ENCODE measurements around the gene FYN. TPM values are rescaled to one million over a fixed set of nuclear protein-coding genes. Genes with fewer than 3 reads are reported as not detected.

Gene FYN
- total RNA-seq, 1 experiment from 2014 or later = 34.3 TPM

- TF ChIP-seq EZH2 (IDR thresholded peaks at IDR 0.05; ENCODE audit: borderline replicate concordance, low read depth, low read length, poor library complexity, severe bottlenecking) = no peak
- peak; percentile 76 for TF ChIP-seq CTCF (conservative IDR thresholded peaks at IDR 0.05; ENCODE audit: low read depth, low read length)
- intact Hi-C loops (cut with micrococcal nuclease; ENCODE audit: unreplicated experiment) = loop anchor here (1.0 to 5.0 kb wide), 4 partner anchors 287 to 452 kb away; no protein-coding TSS in a partner anchor
- Histone ChIP-seq H3K4me3 (ENCODE audit: low read depth, low read length, poor library complexity, severe bottlenecking) (no peak overlapping the region), H3K9me3 (ENCODE audit: low read depth, low read length, poor library complexity, severe bottlenecking) (no peaks in the 10 kb centered on the region), H3K27me3 (replicated peaks; ENCODE audit: insufficient read depth, low read depth, low read length, poor library complexity) (no peaks in the 10 kb centered on the region), H3K36me3 (ENCODE audit: insufficient read depth, low read length, poor library complexity, severe bottlenecking) (no peaks in the 10 kb centered on the region), H3K4me1 (ENCODE audit: insufficient read depth, low read length, poor library complexity, severe bottlenecking) (no peaks in the 10 kb centered on the region), H3K27ac (ENCODE audit: low read depth, low read length, poor library complexity, severe bottlenecking) (no peak overlapping the region)
- POLR2A ChIA-PET (ENCODE audit: low non-redundant PET) = no interaction called here
- DNase-seq (ENCODE audit: low spot score) = peak; percentile 84
- BruUV-seq (replicated peaks) = no TSS peak
- CTCF ChIA-PET = interaction anchor here (0.7 to 1.7 kb wide), 5 partner anchors 318 to 451 kb away, joined by 3 to 8 read pairs (median 5); no protein-coding TSS in a partner anchor
These were observed 163.4 kb downstream of the FYN start for GRCh38 chr6:111709615-111710398.

GRCh38 chr6:111709201-111709600, 164.1 kb downstream of the FYN start:
- H3K9me3 ChIP-seq (ENCODE audit: low read depth, low read length, poor library complexity, severe bottlenecking) = no peaks in the 10 kb centered on the region
- no peaks in the 10 kb centered on the region for H3K4me1 ChIP-seq (ENCODE audit: insufficient read depth, low read length, poor library complexity, severe bottlenecking)
- no peak overlapping the region for H3K27ac ChIP-seq (ENCODE audit: low read depth, low read length, poor library complexity, severe bottlenecking)
- TF ChIP-seq CTCF (conservative IDR thresholded peaks at IDR 0.05; ENCODE audit: low read depth, low read length) (no peak), EZH2 (IDR thresholded peaks at IDR 0.05; ENCODE audit: borderline replicate concordance, low read depth, low read length, poor library complexity, severe bottlenecking) (no peak)
- intact Hi-C loops (cut with micrococcal nuclease; ENCODE audit: unreplicated experiment) = no loop called here
- POLR2A ChIA-PET (ENCODE audit: low non-redundant PET) = no interaction called here
- H3K36me3 ChIP-seq (ENCODE audit: insufficient read depth, low read length, poor library complexity, severe bottlenecking) = no peaks in the 10 kb centered on the region
- CTCF ChIA-PET = interaction anchor here (1.7 kb wide), 1 partner anchor 320 kb away, joined by 4 read pairs; no protein-coding TSS in a partner anchor
- no TSS peak for BruUV-seq (replicated peaks)
- no peaks in the 10 kb centered on the region for H3K27me3 ChIP-seq (replicated peaks; ENCODE audit: insufficient read depth, low read depth, low read length, poor library complexity)
- no peak overlapping the region for H3K4me3 ChIP-seq (ENCODE audit: low read depth, low read length, poor library complexity, severe bottlenecking)
- no peak for DNase-seq (ENCODE audit: low spot score)

GRCh38 chr6:111707773-111708172, 165.5 kb downstream of the FYN start:
- intact Hi-C loops (cut with micrococcal nuclease; ENCODE audit: unreplicated experiment) = no loop called here

More at GRCh38 chr6:111707773-111708172, 165.5 kb downstream of the FYN start:
- DNase-seq (ENCODE audit: low spot score) = no peak
- Histone ChIP-seq H3K4me3 (ENCODE audit: low read depth, low read length, poor library complexity, severe bottlenecking) (no peak overlapping the region), H3K27me3 (replicated peaks; ENCODE audit: insufficient read depth, low read depth, low read length, poor library complexity) (no peaks in the 10 kb centered on the region), H3K27ac (ENCODE audit: low read depth, low read length, poor library complexity, severe bottlenecking) (no peak overlapping the region), H3K4me1 (ENCODE audit: insufficient read depth, low read length, poor library complexity, severe bottlenecking) (no peaks in the 10 kb centered on the region), H3K9me3 (ENCODE audit: low read depth, low read length, poor library complexity, severe bottlenecking) (no peaks in the 10 kb centered on the region), H3K36me3 (ENCODE audit: insufficient read depth, low read length, poor library complexity, severe bottlenecking) (no peaks in the 10 kb centered on the region)
- CTCF ChIA-PET = no interaction called here
- TF ChIP-seq CTCF (conservative IDR thresholded peaks at IDR 0.05; ENCODE audit: low read depth, low read length) (no peak), EZH2 (IDR thresholded peaks at IDR 0.05; ENCODE audit: borderline replicate concordance, low read depth, low read length, poor library complexity, severe bottlenecking) (no peak)
- POLR2A ChIA-PET (ENCODE audit: low non-redundant PET) = no interaction called here
- BruUV-seq (replicated peaks) = no TSS peak
